ENCODE results near the gene CRYZ. TPM values are rescaled to one million over a fixed set of nuclear protein-coding genes. Genes with fewer than 3 reads are reported as not detected.
"Not testable (repeated sequence)": the region's sequence is repeated elsewhere in the genome, so short reads cannot be mapped to it uniquely, and the experiment has no call there.

CRYZ gene
- total and polyA plus RNA-seq, 10 of the 15 experiments (the other 5 are each of a cell fraction or from before 2014, with no cell fraction given): 53.4 to 194 (median 79.8) TPM

DNA sequence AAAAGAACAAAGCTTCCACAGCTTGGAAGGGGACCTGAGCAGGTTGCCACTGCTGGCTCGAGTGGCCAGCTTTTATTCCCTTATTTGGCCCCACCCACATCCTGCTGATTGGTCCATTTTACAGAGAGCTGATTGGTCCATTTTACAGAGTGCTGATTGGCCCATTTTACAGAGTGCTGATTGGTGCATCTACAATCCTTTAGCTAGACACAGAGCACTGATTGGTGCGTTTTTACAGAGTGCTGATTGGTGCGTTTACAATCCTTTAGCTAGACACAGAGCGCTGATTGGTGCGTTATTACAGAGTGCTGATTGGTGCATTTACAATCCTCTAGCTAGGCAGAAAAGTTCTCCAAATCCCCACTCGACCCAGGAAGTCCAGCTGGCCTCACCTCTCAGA lies 12.4 kb upstream of the CRYZ start:
- H3K79me2 ChIP-seq (ENCODE audit: control insufficient read depth, insufficient read depth, low read length); H3K9ac ChIP-seq (ENCODE audit: control insufficient read depth, insufficient read depth, low read length); H3K27me3 ChIP-seq (replicated peaks in 1 of 2; ENCODE audit: control insufficient read depth in 2 of 2, insufficient read depth in 2 of 2, low read length in 1 of 2); FAIRE-seq; H2AFZ ChIP-seq (ENCODE audit: control insufficient read depth, low read depth, low read length); ATAC-seq; H3K9me3 ChIP-seq (replicated peaks; ENCODE audit: control insufficient read depth, insufficient read depth, low read length); DNase-seq (ENCODE audit: low read depth, low spot score); H3K4me2 ChIP-seq (ENCODE audit: control insufficient read depth, insufficient read depth); H4K20me1 ChIP-seq (ENCODE audit: control insufficient read depth, insufficient read depth); BruUV-seq (replicated peaks); in situ Hi-C loops (cut with MboI); H3K4me3 ChIP-seq; H3K27ac ChIP-seq (ENCODE audit: control insufficient read depth, insufficient read depth); intact Hi-C loops (cut with micrococcal nuclease; ENCODE audit: unreplicated experiment); H3K4me1 ChIP-seq (ENCODE audit: control insufficient read depth, insufficient read depth, low read length): not testable (repeated sequence)
- peak; percentile 76 for TF ChIP-seq NFYB (IDR thresholded peaks at IDR 0.05; ENCODE audit: insufficient read depth, low read depth, low read length)
- WGBS (ENCODE audit: insufficient coverage, insufficient replicate concordance, low lambda C conversion rate, missing lambda C conversion rate): 89% methylated on average over 6 of the region's 6 CpGs
- SMC1A ChIA-PET (ENCODE audit: uncharacterized antibody, unreplicated experiment): interaction anchor here (8.9 kb wide), 1 partner anchor 11 kb away, joined by 142 read pairs; the partner anchor contains the start of genes CRYZ and TYW3
- H3K36me3 ChIP-seq (ENCODE audit: control insufficient read depth in 2 of 2, insufficient read depth in 2 of 2, low read length in 1 of 2): peaks cover 0 to 18% of the 10 kb centered on the region in 2 experiments
- RAD21 ChIA-PET (ENCODE audit: unreplicated experiment): interaction anchor here (1.0 kb wide), 1 partner anchor 9 kb away, joined by 4 read pairs; no protein-coding TSS in a partner anchor
- CTCF ChIA-PET: interaction anchor here (5.6 kb wide), 1 partner anchor 11 kb away, joined by 42 read pairs; the partner anchor contains the start of genes CRYZ and TYW3
- POLR2A ChIA-PET: interaction anchor here (3.2 kb wide), 1 partner anchor 12 kb away, joined by 20 read pairs; the partner anchor contains the start of genes CRYZ and TYW3

DNA sequence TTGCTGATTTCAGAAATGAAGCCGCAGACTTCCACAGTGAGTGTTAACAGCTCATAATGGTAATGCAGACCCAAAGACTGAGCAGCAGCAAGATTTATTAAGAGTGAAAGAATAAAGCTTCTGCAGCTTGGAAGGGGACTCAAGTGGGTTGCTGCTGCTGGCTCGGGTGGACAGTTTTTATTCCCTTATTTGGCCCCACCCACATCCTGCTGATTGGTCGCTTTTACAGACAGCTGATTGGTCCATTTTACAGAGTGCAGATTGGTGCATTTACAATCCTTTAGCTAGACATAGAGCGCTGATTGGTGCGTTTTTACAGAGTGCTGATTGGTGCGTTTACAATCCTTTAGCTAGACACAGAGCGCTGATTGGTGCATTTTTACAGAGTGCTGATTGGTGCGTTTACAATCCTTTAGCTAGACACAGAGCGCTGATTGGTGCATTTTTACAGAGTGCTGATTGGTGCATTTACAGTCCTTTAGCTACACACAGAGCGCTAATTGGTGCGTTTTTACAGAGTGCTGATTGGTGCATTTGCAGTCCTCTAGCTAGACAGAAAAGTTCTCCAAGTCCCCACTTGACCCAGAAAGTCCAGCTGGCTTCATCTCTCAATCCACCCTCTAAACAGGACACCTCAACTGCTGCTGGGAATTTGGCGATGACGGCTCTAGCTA lies 7.6 kb upstream of the CRYZ start:
- CTCF ChIA-PET: interaction anchor here (1.2 to 1.9 kb wide), 3 partner anchors 8 to 48 kb away, joined by 3 to 6 read pairs (median 5); no protein-coding TSS in a partner anchor
- H3K4me1 ChIP-seq (ENCODE audit: control insufficient read depth, insufficient read depth, low read length); FAIRE-seq; H3K27ac ChIP-seq (ENCODE audit: control insufficient read depth, insufficient read depth); RAD21 ChIA-PET (ENCODE audit: unreplicated experiment); H3K27me3 ChIP-seq (replicated peaks in 1 of 2; ENCODE audit: control insufficient read depth in 2 of 2, insufficient read depth in 2 of 2, low read length in 1 of 2); H3K4me2 ChIP-seq (ENCODE audit: control insufficient read depth, insufficient read depth); BruUV-seq (replicated peaks); in situ Hi-C loops (cut with MboI); H4K20me1 ChIP-seq (ENCODE audit: control insufficient read depth, insufficient read depth); intact Hi-C loops (cut with micrococcal nuclease; ENCODE audit: unreplicated experiment); H3K4me3 ChIP-seq; H2AFZ ChIP-seq (ENCODE audit: control insufficient read depth, low read depth, low read length); H3K79me2 ChIP-seq (ENCODE audit: control insufficient read depth, insufficient read depth, low read length); H3K9ac ChIP-seq (ENCODE audit: control insufficient read depth, insufficient read depth, low read length); ATAC-seq; DNase-seq (ENCODE audit: low read depth, low spot score): not testable (repeated sequence)
- WGBS (ENCODE audit: insufficient coverage, insufficient replicate concordance, low lambda C conversion rate, missing lambda C conversion rate): 88% methylated on average over 13 of the region's 13 CpGs
- peaks cover 12% of the 10 kb centered on the region; the same call in 2 of the 3 replicates for H3K9me3 ChIP-seq (replicated peaks; ENCODE audit: control insufficient read depth, insufficient read depth, low read length)
- SMC1A ChIA-PET (ENCODE audit: uncharacterized antibody, unreplicated experiment): interaction anchor here (2.0 to 13.7 kb wide), 2 partner anchors 6 to 11 kb away, joined by 4 to 142 read pairs; no protein-coding TSS in a partner anchor
- peaks cover 4 to 22% of the 10 kb centered on the region in 2 experiments for H3K36me3 ChIP-seq (ENCODE audit: control insufficient read depth in 2 of 2, insufficient read depth in 2 of 2, low read length in 1 of 2)
- POLR2A ChIA-PET: interaction anchor here (1.9 kb wide), 1 partner anchor 8 kb away, joined by 7 read pairs; no protein-coding TSS in a partner anchor
- TF ChIP-seq NFYB (IDR thresholded peaks at IDR 0.05; ENCODE audit: insufficient read depth, low read depth, low read length): peak; percentile 84

All from GM12878 (cell line).